ENCODE data around the gene SP110.

DNA sequence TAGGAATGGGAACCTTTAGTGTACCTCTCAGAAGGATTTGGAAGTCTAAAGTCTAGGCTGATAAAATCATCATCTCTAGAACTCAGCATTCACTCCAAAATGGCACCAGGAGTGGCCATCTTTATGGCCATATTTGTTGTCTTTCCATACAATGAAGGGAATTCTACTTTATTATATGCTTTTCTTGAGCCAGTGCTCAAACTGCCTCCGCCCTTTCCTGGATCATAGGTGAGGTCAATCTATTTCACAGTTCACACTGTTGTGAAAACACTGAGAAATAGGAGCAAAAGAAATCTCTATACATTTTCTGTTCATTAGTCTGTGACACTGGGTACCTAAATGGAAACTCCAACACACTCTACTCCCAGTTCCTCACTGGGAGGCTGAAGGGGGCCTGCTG, 55.6 kb downstream of the SP110 start:
- TF ChIP-seq, protein P1, sequence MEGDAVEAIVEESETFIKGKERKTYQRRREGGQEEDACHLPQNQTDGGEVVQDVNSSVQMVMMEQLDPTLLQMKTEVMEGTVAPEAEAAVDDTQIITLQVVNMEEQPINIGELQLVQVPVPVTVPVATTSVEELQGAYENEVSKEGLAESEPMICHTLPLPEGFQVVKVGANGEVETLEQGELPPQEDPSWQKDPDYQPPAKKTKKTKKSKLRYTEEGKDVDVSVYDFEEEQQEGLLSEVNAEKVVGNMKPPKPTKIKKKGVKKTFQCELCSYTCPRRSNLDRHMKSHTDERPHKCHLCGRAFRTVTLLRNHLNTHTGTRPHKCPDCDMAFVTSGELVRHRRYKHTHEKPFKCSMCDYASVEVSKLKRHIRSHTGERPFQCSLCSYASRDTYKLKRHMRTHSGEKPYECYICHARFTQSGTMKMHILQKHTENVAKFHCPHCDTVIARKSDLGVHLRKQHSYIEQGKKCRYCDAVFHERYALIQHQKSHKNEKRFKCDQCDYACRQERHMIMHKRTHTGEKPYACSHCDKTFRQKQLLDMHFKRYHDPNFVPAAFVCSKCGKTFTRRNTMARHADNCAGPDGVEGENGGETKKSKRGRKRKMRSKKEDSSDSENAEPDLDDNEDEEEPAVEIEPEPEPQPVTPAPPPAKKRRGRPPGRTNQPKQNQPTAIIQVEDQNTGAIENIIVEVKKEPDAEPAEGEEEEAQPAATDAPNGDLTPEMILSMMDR (conservative IDR thresholded peaks at IDR 0.05; ENCODE audit: low read depth, low read length): no peak
- TF ChIP-seq EZH2phosphoT487 (IDR thresholded peaks at IDR 0.05; ENCODE audit: borderline replicate concordance, low read length) (no peak), EZH2 (IDR thresholded peaks at IDR 0.05; ENCODE audit: low read length, unreplicated experiment) (no peak)

Measured in PC-3 (cell line).